Type B pancreatic cell (in vitro differentiated cells): ENCODE measurements around the gene CARD14. TPM values are rescaled to one million over a fixed set of nuclear protein-coding genes. Genes with fewer than 3 reads are reported as not detected.

Source experiments
- DNase-seq: peaks from one replicate; pipeline ENCODE4 v3.0.0; 2021; ENCODE audit warnings: mixed read lengths; ENCODE audit not compliant: unreplicated experiment; ENCODE audit errors: extremely low spot score
- H3K27ac Mint-ChIP-seq: 2 replicates; pipeline ENCODE4 v1.8.0; 2021; ENCODE audit warnings: mild to moderate bottlenecking, mixed read lengths
- H3K27me3 Mint-ChIP-seq: 2 replicates; pipeline ENCODE4 v1.8.0; 2021; ENCODE audit warnings: mixed read lengths
- H3K36me3 Mint-ChIP-seq: 2 replicates; pipeline ENCODE4 v1.8.0; 2021; ENCODE audit warnings: mixed read lengths
- H3K4me1 Mint-ChIP-seq: one replicate; pipeline ENCODE4 v1.8.0; 2021; ENCODE audit warnings: mixed read lengths; ENCODE audit not compliant: unreplicated experiment
- H3K4me3 Mint-ChIP-seq: 2 replicates; pipeline ENCODE4 v1.8.0; 2021; ENCODE audit warnings: mild to moderate bottlenecking, mixed read lengths
- H3K9me3 Mint-ChIP-seq: 2 replicates; pipeline ENCODE4 v1.8.0; 2021; ENCODE audit warnings: mixed read lengths
- total RNA-seq: library from RNA; stranded (reverse); gene quantifications from 2 replicates; pipeline ENCODE4 v1.2.1, GENCODE V29; 2021; ENCODE audit warnings: low replicate concordance
- TF ChIP-seq, protein P1 (sequence below): fragments of 200-600 bp; sonication (generic); conservative IDR thresholded peaks from 2 replicates; pipeline ENCODE4 v1.5.0; 2021; ENCODE audit warnings: antibody characterized with exemption, mild to moderate bottlenecking

The CARD14 gene
- total RNA-seq, 1 donor from 2014 or later, result 1.9 TPM

DNA sequence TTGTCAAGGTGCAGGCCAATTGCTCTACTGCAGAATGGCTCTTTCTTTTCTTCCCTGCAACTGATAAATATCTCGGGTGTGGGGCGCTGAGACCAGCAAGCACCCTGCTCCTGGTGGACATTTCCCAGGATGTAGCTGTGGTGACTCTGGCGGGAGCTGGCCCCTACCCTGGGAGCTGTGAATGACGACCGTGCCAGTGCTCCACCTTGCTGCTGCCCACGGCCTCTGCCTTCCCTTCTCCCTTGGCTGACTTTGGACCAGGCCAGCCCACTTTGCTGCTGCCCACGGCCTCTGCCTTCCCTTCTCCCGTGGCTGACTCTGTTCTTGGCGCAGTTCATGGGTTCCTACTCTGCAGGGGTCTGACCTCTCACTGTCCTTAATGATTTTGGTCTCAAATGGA, 16.1 kb downstream of the CARD14 start:
- H3K36me3 Mint-ChIP-seq, result no peaks in the 10 kb centered on the region

DNA sequence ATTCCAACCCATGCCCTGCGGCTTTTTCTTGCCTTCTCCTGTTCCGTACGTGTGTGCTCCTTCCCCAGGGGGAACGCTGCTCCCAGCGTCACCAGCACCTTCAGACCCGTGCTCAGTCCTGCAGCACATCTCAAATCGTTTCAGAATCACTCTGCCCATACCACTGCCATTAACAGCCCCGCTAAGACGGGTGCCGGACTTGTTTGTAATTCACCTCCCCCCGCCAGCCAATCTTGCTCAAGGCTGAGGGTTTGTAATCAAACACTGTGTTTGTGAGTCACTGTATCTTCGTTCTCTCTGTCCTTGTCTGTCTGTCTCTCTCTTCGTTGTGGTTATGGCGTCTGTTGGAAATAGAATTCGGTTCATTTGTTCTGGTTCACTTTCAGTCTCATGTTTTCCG, 17.3 kb downstream of the CARD14 start:
- Mint-ChIP-seq H3K27me3 (no peaks in the 10 kb centered on the region), H3K27ac (no peak overlapping the region)

More for the DNA sequence above, 16.1 kb downstream of the CARD14 start:
- no peak overlapping the region for H3K27ac Mint-ChIP-seq
- H3K4me1 Mint-ChIP-seq, result peaks cover 3% of the 10 kb centered on the region
- no peaks in the 10 kb centered on the region for H3K9me3 Mint-ChIP-seq
- DNase-seq, result no peak
- H3K4me3 Mint-ChIP-seq, result no peak overlapping the region
- TF ChIP-seq, protein P1, sequence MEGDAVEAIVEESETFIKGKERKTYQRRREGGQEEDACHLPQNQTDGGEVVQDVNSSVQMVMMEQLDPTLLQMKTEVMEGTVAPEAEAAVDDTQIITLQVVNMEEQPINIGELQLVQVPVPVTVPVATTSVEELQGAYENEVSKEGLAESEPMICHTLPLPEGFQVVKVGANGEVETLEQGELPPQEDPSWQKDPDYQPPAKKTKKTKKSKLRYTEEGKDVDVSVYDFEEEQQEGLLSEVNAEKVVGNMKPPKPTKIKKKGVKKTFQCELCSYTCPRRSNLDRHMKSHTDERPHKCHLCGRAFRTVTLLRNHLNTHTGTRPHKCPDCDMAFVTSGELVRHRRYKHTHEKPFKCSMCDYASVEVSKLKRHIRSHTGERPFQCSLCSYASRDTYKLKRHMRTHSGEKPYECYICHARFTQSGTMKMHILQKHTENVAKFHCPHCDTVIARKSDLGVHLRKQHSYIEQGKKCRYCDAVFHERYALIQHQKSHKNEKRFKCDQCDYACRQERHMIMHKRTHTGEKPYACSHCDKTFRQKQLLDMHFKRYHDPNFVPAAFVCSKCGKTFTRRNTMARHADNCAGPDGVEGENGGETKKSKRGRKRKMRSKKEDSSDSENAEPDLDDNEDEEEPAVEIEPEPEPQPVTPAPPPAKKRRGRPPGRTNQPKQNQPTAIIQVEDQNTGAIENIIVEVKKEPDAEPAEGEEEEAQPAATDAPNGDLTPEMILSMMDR, result no peak
- H3K27me3 Mint-ChIP-seq, result no peaks in the 10 kb centered on the region

DNA sequence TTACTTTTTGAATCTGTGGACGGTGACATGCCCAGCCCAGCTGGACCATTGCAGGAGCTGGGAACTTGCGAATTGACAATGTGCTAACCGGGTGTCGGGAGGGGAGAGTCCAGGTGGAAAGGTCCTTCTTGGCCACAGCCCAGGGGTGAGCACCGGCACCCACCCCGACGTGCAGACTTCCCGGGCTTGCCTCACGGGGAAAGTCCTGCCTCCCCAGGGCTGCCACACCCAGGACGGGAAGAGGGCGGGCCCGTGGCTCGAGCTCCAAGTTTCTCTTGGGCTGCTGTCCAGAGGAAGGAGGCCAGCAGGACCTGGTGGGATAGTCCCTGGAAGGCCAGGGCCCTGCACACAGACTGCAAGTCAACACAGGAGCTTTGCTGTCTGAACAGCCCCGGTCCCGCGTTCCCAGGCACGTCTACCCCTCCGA, 17.7 kb downstream of the CARD14 start:
- Mint-ChIP-seq H3K4me3 (no peak overlapping the region), H3K36me3 (no peaks in the 10 kb centered on the region), H3K9me3 (no peaks in the 10 kb centered on the region), H3K27ac (no peak overlapping the region), H3K4me1 (peaks cover 11% of the 10 kb centered on the region), H3K27me3 (no peaks in the 10 kb centered on the region)
- TF ChIP-seq, protein P1, result no peak
- DNase-seq, result no peak

More for the DNA sequence above, 17.3 kb downstream of the CARD14 start:
- H3K4me1 Mint-ChIP-seq, result peaks cover 9% of the 10 kb centered on the region
- no peak overlapping the region for H3K4me3 Mint-ChIP-seq
- no peak for DNase-seq
- TF ChIP-seq, protein P1, result no peak
- H3K36me3 Mint-ChIP-seq, result no peaks in the 10 kb centered on the region
- H3K9me3 Mint-ChIP-seq, result no peaks in the 10 kb centered on the region

DNA sequence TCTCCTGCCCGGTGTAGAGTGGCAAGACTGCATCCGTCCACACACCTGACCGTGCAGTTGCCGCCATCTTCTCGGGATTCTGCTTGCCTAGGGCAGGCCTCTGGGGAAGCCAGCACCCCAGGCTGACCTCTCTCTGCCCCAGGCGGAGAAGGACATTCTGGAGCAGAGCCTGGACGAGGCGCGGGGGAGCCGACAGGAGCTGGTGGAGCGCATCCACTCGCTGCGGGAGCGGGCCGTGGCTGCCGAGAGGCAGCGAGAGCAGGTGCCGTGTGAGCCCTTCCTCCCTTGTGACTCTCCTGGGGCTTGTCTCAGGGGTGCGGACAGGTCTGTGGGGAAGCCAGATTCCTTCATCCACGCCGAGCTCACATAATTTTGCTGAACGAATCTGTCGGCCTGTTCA, 19.8 kb downstream of the CARD14 start:
- TF ChIP-seq, protein P1, result no peak
- H3K4me1 Mint-ChIP-seq, result peaks cover 15% of the 10 kb centered on the region
- H3K27me3 Mint-ChIP-seq, result no peaks in the 10 kb centered on the region
- no peak for DNase-seq
- H3K36me3 Mint-ChIP-seq, result no peaks in the 10 kb centered on the region
- H3K9me3 Mint-ChIP-seq, result no peaks in the 10 kb centered on the region
- no peak overlapping the region for H3K27ac Mint-ChIP-seq
- no peak overlapping the region for H3K4me3 Mint-ChIP-seq

DNA sequence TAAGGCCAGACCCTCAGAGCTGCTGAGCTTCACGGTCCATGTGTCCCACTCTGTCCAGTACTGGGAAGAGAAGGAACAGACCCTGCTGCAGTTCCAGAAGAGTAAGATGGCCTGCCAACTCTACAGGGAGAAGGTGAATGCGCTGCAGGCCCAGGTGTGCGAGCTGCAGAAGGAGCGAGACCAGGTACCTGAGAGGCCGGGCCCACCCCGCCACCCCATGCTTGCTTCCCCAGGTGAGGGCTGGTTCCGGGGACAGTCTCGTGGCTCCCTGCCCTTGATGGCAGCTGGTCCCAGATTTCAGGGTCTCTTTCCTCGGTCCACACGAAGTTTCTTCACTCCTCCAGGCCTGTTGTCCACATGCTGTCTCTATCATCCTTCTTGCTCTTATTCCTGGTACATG, 20.9 kb downstream of the CARD14 start:
- Mint-ChIP-seq H3K27me3 (no peaks in the 10 kb centered on the region), H3K4me1 (peaks cover 13% of the 10 kb centered on the region), H3K4me3 (no peak overlapping the region), H3K27ac (no peak overlapping the region), H3K36me3 (no peaks in the 10 kb centered on the region), H3K9me3 (no peaks in the 10 kb centered on the region)
- TF ChIP-seq, protein P1, result no peak
- DNase-seq, result no peak

DNA sequence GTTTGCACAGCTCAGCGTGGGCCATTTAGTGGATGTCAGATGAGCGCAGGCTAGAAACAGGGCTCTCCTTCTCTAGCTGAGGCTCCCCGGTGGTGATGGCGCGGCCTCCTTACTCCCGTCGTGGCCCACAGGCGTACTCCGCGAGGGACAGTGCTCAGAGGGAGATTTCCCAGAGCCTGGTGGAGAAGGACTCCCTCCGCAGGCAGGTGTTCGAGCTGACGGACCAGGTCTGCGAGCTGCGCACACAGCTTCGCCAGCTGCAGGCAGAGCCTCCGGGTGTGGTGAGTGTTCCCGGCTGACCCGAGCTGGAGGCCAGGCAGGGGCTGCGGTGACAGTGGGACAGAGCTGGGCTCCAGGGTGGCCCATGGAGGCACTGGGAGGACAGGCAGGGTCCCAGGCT, 21.4 kb downstream of the CARD14 start:
- Mint-ChIP-seq H3K4me3 (no peak overlapping the region), H3K27me3 (no peaks in the 10 kb centered on the region), H3K9me3 (no peaks in the 10 kb centered on the region), H3K4me1 (peaks cover 12% of the 10 kb centered on the region), H3K36me3 (no peaks in the 10 kb centered on the region), H3K27ac (no peak overlapping the region)
- TF ChIP-seq, protein P1, result no peak
- DNase-seq, result no peak
